Keratinocyte (primary cell): ENCODE results near the gene CACNA1C. TPM values are rescaled to one million over a fixed set of nuclear protein-coding genes. Genes with fewer than 3 reads are reported as not detected.

ENCODE experiments used
- DNase-seq: peaks from one replicate; pipeline ENCODE4 v3.0.0-alpha.2; 2011; ENCODE audit warnings: low read depth, missing footprints, low spot score
- FAIRE-seq: peaks from 2 replicates; lab custom pipeline; 2011; peaks lifted over from hg19 to GRCh38; lab: Jason Lieb, UNC
- H2AFZ ChIP-seq: 2 replicates; pipeline ENCODE4 v1.6.0; 2012; ENCODE audit warnings: low read length, control low read depth, inconsistent platforms; ENCODE audit not compliant: control insufficient read depth
- H3K27ac ChIP-seq: 2 replicates; pipeline ENCODE4 v1.5.1; 2011; ENCODE audit warnings: low read length; ENCODE audit not compliant: control insufficient read depth, insufficient read depth
- H3K27me3 ChIP-seq: 3 replicates; pipeline ENCODE4 v1.6.0; 2011; ENCODE audit warnings: low read length; ENCODE audit not compliant: control insufficient read depth, insufficient read depth; ENCODE audit errors: extremely low read depth
- H3K36me3 ChIP-seq, 2 experiments: 2 replicates in 1 of 2; 3 replicates in 1 of 2; pipeline ENCODE4 v1.5.1; 2011; ENCODE audit warnings: low read length in 2 of 2, mild to moderate bottlenecking in 1 of 2; ENCODE audit not compliant: control insufficient read depth in 2 of 2, insufficient read depth in 2 of 2; ENCODE audit errors: extremely low read depth in 1 of 2
- H3K4me1 ChIP-seq: 3 replicates; pipeline ENCODE4 v1.5.1; 2011; ENCODE audit warnings: low read length; ENCODE audit not compliant: control insufficient read depth, insufficient read depth; ENCODE audit errors: extremely low read depth
- H3K4me2 ChIP-seq: 3 replicates; pipeline ENCODE4 v1.6.0; 2011; ENCODE audit warnings: low read depth, low read length; ENCODE audit not compliant: control insufficient read depth, insufficient read depth; ENCODE audit errors: extremely low read depth
- H3K4me3 ChIP-seq, 3 experiments: fragments of 200-600 bp in 1 of 3; sonication (generic) in 1 of 3; 2 replicates in 2 of 3; 3 replicates in 1 of 3; pipeline ENCODE4 v1.5.1; 2011 to 2016; ENCODE audit warnings: low read length in 3 of 3, mild to moderate bottlenecking in 3 of 3, control low read depth in 2 of 3, inconsistent platforms in 1 of 3, low read depth in 1 of 3, mixed read lengths in 1 of 3, mixed run types in 1 of 3, moderate library complexity in 1 of 3; ENCODE audit not compliant: control insufficient read depth in 2 of 3, insufficient read depth in 2 of 3; ENCODE audit errors: extremely low read depth in 1 of 3
- H3K79me2 ChIP-seq: 2 replicates; pipeline ENCODE4 v1.6.0; 2012; ENCODE audit warnings: low read length; ENCODE audit not compliant: control insufficient read depth, insufficient read depth
- H3K9ac ChIP-seq: 3 replicates; pipeline ENCODE4 v1.6.0; 2011; ENCODE audit warnings: low read length; ENCODE audit not compliant: control insufficient read depth, insufficient read depth; ENCODE audit errors: extremely low read depth
- H3K9me1 ChIP-seq: 3 replicates; pipeline ENCODE4 v1.6.0; 2011; ENCODE audit warnings: low read length; ENCODE audit not compliant: control insufficient read depth, insufficient read depth; ENCODE audit errors: extremely low read depth
- H3K9me3 ChIP-seq: 2 replicates; pipeline ENCODE4 v1.5.1; 2012; ENCODE audit warnings: low read depth, low read length; ENCODE audit not compliant: control insufficient read depth
- H4K20me1 ChIP-seq: 3 replicates; pipeline ENCODE4 v1.6.0; 2011; ENCODE audit warnings: low read length; ENCODE audit not compliant: control insufficient read depth, insufficient read depth; ENCODE audit errors: extremely low read depth
- EZH2 ChIP-seq: IDR thresholded peaks from one replicate; pipeline ENCODE4 v1.6.1; 2012; ENCODE audit warnings: inconsistent platforms, mild to moderate bottlenecking, low read length, moderate library complexity
- dilution Hi-C: fragments of 300-500 bp; cut with MboI; formaldehyde crosslinking; loops from one replicate; pipeline ENCODE4 v1.7.0; 2020; ENCODE audit warnings: low sequenced_read_pairs; ENCODE audit not compliant: extremely low pct_ligation_motif_present
- polyA plus RNA-seq, 5 experiments: library from polyadenylated mRNA; depleted of rRNA in 3 of 5; stranded (reverse) in 3 of 5; stranded (forward) in 1 of 5; unstranded in 1 of 5; fragments of >200 nt; gene quantifications; 1 replicate in 1 of 5; 2 replicates in 3 of 5; 3 replicates in 1 of 5; pipeline versions ENCODE4 v1.2.1 to v1.2.3, GENCODE V29; 2011 to 2012; ENCODE audit warnings: missing spikeins in 2 of 5, low read depth in 1 of 5, low replicate concordance in 1 of 5
- TF ChIP-seq, protein P1 (sequence below), 3 experiments: IDR thresholded peaks in 1 of 3; conservative IDR thresholded peaks in 1 of 3; optimal IDR thresholded peaks in 1 of 3; 2 replicates in 2 of 3; 3 replicates in 1 of 3; pipeline versions ENCODE3 to v1.5.1; 2011; ENCODE audit warnings: low read length in 3 of 3, mild to moderate bottlenecking in 3 of 3, moderate library complexity in 2 of 3, control low read depth in 1 of 3, inconsistent platforms in 1 of 3; ENCODE audit not compliant: insufficient read depth in 2 of 3; ENCODE audit errors: extremely low read depth in 1 of 3

The CACNA1C gene
- polyA plus RNA-seq, 1 donor (not counting 4 experiments of a cell fraction or from before 2014, with no cell fraction given) = not detected

DNA sequence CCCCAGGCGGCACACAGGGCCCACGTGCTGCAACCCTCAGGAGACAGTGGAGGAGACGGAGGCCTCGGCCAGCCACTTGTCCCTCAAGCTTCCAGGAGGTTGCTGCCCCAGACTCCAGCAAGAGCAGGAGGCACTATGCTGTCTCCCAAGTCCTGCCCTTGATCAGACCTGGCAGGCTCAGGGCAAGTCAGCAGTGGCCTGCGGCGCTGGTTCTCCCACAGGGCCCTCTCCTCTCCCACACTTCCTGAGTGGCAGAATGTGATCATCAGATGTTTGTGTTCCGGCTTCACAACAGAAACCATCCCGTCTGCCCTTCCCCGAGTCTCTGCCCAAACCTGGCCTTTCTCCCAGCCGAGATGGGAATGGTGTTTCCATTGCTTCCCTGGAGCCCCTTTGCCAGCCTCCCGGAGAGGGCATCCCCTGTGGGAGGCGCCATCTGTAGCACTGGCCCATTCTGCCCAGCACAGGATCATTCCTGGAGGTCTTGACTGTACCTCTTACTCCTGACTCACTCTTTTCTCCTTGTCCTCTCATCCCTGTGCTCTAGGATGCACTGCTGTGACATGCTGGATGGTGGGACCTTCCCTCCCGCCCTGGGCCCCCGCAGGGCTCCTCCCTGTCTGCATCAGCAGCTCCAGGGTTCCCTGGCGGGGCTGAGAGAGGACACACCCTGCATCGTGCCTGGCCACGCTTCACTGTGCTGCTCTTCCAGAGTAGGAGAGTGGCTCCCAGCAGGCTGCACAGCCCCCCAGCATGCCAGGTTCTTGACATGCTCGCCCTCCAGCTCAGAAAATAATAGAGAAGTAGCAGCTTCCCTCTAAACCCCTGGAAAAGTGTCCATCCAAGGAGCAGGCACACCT lies 627.3 kb downstream of the CACNA1C start:
- H3K4me1 ChIP-seq = no peaks in the 10 kb centered on the region
- H3K27me3 ChIP-seq = no peaks in the 10 kb centered on the region
- H3K9me3 ChIP-seq = no peaks in the 10 kb centered on the region
- FAIRE-seq (no peak), DNase-seq (no peak)
- H3K36me3 ChIP-seq = no peaks in the 10 kb centered on the region
- dilution Hi-C loops = no loop called here
- H2AFZ ChIP-seq = no peak overlapping the region
- H3K27ac ChIP-seq = no peak overlapping the region
- no peak overlapping the region for H3K9ac ChIP-seq
- no peak overlapping the region for H3K4me3 ChIP-seq
- H4K20me1 ChIP-seq = peaks cover 2% of the 10 kb centered on the region
- TF ChIP-seq, protein P1, sequence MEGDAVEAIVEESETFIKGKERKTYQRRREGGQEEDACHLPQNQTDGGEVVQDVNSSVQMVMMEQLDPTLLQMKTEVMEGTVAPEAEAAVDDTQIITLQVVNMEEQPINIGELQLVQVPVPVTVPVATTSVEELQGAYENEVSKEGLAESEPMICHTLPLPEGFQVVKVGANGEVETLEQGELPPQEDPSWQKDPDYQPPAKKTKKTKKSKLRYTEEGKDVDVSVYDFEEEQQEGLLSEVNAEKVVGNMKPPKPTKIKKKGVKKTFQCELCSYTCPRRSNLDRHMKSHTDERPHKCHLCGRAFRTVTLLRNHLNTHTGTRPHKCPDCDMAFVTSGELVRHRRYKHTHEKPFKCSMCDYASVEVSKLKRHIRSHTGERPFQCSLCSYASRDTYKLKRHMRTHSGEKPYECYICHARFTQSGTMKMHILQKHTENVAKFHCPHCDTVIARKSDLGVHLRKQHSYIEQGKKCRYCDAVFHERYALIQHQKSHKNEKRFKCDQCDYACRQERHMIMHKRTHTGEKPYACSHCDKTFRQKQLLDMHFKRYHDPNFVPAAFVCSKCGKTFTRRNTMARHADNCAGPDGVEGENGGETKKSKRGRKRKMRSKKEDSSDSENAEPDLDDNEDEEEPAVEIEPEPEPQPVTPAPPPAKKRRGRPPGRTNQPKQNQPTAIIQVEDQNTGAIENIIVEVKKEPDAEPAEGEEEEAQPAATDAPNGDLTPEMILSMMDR (optimal IDR thresholded peaks at IDR 0.05 in 1 of 3, IDR thresholded peaks at IDR 0.05 in 1 of 3, conservative IDR thresholded peaks at IDR 0.05 in 1 of 3; ENCODE audit: extremely low read depth in 1 of 3, insufficient read depth in 2 of 3, low read length in 3 of 3) = no peak
- no peak for TF ChIP-seq EZH2
- no peaks in the 10 kb centered on the region for H3K9me1 ChIP-seq
- H3K79me2 ChIP-seq = no peaks in the 10 kb centered on the region
- no peak overlapping the region for H3K4me2 ChIP-seq

DNA sequence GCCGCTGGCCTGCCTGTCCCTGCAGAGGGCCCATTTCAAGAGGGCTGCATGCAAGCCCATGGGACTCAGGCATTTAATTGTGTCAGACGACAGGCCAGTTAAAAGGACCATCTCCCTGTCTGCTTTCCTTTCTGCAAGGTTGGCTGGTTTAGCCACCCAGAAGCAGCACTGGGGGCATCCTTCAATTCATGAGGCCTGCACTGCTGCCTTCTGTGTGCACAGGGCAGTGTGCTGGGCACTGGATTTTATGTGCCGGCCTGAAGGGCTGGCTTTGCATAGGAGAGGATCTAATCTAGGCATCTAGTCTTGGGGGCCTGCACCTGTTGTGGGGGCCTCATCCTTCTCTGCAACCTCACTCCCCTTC lies 627.9 kb downstream of the CACNA1C start:
- H3K36me3 ChIP-seq = no peaks in the 10 kb centered on the region
- no peak overlapping the region for H3K4me3 ChIP-seq
- no peak overlapping the region for H3K9ac ChIP-seq
- H2AFZ ChIP-seq = no peak overlapping the region
- H3K79me2 ChIP-seq = no peaks in the 10 kb centered on the region
- H3K9me1 ChIP-seq = no peaks in the 10 kb centered on the region
- H3K9me3 ChIP-seq = no peaks in the 10 kb centered on the region
- FAIRE-seq = no peak
- H3K27ac ChIP-seq = no peak overlapping the region
- H3K4me2 ChIP-seq = no peak overlapping the region
- no peaks in the 10 kb centered on the region for H3K27me3 ChIP-seq
- H4K20me1 ChIP-seq = peaks cover 2% of the 10 kb centered on the region
- dilution Hi-C loops = no loop called here
- H3K4me1 ChIP-seq = no peaks in the 10 kb centered on the region
- TF ChIP-seq, protein P1 (optimal IDR thresholded peaks at IDR 0.05 in 1 of 3, IDR thresholded peaks at IDR 0.05 in 1 of 3, conservative IDR thresholded peaks at IDR 0.05 in 1 of 3; ENCODE audit: extremely low read depth in 1 of 3, insufficient read depth in 2 of 3, low read length in 3 of 3) = no peak
- TF ChIP-seq EZH2 = no peak
- no peak for DNase-seq
